A549 treated with DMSO at 1 μM for 4 hours (cell line): Measurements from ENCODE around the gene GIMAP8. TPM values are rescaled to one million over a fixed set of nuclear protein-coding genes. Genes with fewer than 3 reads are reported as not detected.

Experiments
- total RNA-seq: library from RNA; stranded (reverse); fragments of 200-300 nt; extraction: Qiagen RNA extraction; gene quantifications from 5 replicates; pipeline ENCODE4 v1.2.3, GENCODE V29; 2022; ENCODE audit warnings: low read depth

GIMAP8 gene
- not detected in 5 replicates for total RNA-seq

GRCh38 chr7:150450491-150451001 lies at the start of gene GIMAP8:
Gene GIMAP8 (plus strand): TSS chr7:150450630. CDS start chr7:150466699, 16,069 bp downstream.

GRCh38 chr7:150514748-150515222 lies 64.4 kb downstream of the GIMAP8 start, which contains the start of gene GIMAP7:
Gene GIMAP7 (plus strand): TSS chr7:150514872. CDS start chr7:150519975, 5,103 bp downstream.

Other genes starting within 250 kb of the GIMAP8 start
- 0.05 to 0.21 TPM (median 0.10 TPM) in 4 of 5 replicates, not detected in the other for gene LRRC61, start 127.3 kb upstream of the GIMAP8 start, total RNA-seq
- gene ACTR3C, start 127.1 kb upstream of the GIMAP8 start, total RNA-seq = not detected in 5 replicates
- gene RARRES2, start 109.0 kb upstream of the GIMAP8 start, total RNA-seq = not detected in 5 replicates
- 76.4 to 94.5 TPM (median 87.7 TPM) in 5 replicates for gene REPIN1, start 81.8 kb upstream of the GIMAP8 start, total RNA-seq
- gene ZNF775, start 71.3 kb upstream of the GIMAP8 start, total RNA-seq = 4.1 to 7.5 TPM (median 5.7 TPM) in 5 replicates
- gene GIMAP7, start 64.2 kb downstream of the GIMAP8 start, total RNA-seq = not detected in 5 replicates
- gene GIMAP4, start 116.8 kb downstream of the GIMAP8 start, total RNA-seq = not detected in 5 replicates
- gene GIMAP6, start 181.8 kb downstream of the GIMAP8 start, total RNA-seq = not detected in 5 replicates
- 0.06 TPM in 2 of 5 replicates, not detected in the others for gene GIMAP2, start 235.1 kb downstream of the GIMAP8 start, total RNA-seq